Measurements from ENCODE around the gene TRIM50.
"Not testable (repeated sequence)": the region's sequence is repeated elsewhere in the genome, so short reads cannot be mapped to it uniquely, and the experiment has no call there.

TRIM50 gene

DNA sequence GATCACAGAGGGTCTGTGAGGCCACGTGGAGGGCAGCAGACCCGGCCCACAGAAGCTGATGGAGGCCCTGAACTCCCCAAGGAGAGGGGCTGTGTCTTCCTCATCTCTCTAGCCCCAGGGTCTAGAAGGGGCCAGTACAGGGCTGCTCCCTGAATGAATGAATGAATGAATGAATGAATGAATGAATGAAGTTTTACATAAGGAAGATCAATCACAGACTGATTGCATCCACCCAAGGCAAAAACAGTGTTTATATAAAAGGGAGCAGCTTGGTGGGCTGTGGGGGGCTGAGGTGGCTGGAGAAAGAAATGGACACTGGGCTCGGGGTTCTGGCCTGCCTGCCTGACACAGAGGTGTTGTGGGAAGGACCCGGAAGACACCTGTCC is 14.4 kb downstream of the TRIM50 start:
- no peak for DNase-seq (ENCODE audit: low read depth)

DNA sequence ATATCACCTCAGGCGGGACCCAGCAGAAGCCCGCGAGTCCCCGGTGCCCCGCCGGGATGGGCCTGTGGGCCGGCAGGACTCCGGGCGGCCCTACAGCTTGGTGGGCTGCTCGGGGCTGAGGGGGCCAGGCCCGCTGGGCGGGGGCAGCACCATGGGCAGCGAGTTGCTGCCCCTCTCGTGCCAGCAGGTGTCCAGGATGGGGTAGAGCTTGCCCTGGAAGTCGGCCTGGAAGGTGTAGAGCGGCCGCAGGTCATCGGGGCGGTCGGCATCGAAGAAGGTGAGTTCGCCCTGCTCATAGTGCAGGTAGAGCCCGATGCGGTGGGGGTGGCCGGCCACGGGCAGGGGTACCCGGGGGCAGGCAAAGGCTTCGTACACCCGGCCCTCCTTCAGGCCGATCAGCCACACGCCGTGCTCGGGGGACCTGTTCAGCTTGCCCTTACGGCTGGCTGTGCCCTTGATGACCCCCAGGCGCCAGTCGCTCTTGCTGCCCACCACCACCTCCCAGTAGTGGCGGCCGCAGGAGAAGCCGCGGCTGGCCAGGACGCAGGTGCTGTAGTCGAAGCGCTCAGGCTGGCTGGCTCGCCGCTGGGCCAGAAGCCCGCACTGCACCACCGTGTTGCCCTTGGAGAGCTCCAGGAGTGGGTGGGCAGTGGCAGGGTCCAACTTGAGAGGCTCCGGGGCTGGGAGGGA is 14.9 kb downstream of the TRIM50 start:
- DNase-seq (ENCODE audit: low read depth) = no peak

DNA sequence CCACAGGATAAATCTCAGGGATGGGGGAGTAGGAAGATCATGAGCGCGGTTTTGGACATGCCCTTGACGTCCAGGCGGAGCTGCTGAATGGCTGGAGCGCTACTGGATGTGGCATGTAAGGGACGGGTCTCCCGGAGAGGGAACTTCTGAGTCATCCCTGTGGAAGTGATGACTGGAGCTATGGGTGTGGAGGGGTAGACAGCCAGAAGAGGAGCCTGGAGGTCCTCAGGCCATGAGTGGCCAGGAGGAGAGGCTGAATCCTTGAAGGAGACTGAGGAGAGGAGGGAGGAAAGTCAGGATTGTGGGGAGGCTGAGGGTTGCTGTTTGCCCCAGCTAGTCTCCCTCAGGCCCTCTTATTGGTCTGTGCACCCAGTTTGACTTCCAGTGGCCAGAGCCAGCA is 16.5 kb downstream of the TRIM50 start:
- not testable (repeated sequence) for DNase-seq (ENCODE audit: low read depth)

DNA sequence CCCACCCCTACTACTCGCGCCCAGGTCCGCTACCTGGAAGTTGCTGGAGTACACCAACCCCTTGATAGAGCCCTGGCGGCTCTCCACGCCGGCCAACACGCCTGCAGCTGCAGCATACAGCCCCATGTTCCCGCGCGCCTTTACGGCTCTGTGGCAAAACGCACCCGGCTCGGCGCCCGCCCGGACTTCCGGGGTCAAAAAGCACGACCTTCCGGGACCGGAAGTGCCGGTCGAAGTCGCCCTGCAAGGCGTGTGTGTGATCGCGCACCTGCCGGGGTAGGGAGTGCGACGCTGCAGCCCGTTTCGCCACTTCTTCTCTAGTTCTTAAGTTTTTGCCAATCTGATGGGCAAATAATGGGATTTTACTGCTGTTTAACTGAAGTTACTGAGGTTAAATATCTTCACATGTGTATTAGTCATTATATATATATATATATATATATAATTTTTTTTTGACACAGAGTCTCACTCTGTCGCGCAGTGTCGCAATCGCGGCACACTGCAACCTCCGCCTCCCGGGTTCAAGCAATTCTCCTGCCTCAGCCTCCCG is 19.1 kb downstream of the TRIM50 start, which contains the start of gene NSUN5:
Gene NSUN5 (minus strand): TSS at position 162 of the 550 bp plus-strand sequence. CDS start 36 bp downstream, at position 126.
- peak; percentile 62 for DNase-seq (ENCODE audit: low read depth)

DNA sequence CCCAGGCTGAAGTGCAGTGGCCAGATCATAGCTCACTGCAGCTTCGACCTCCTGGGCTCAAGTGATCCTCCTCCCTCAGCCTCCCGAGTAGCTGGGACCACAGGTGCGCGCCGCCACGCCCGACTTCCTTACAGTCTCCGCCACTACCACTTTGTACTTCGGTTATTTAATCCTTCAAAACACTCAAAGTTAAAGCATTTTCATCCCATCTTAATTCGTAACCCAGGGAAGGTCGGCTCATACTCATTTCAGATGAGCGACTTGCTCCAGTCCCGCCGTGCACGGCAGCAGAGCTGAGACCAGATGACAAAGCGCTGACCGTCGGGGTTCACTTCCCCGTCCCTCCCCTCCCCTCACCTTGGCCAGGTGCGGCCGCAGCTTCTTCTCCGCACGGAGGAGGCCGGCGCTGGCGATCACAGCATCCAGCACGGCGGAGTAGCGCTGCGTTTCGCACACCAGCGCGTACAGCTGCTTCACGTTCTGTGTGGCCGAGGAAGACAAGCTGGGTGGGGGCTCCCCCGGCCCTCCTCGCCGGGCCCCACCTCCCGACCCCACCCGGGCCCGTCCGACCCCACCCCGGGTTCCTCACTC is 19.7 kb downstream of the TRIM50 start:
- DNase-seq (ENCODE audit: low read depth) = no peak

DNA sequence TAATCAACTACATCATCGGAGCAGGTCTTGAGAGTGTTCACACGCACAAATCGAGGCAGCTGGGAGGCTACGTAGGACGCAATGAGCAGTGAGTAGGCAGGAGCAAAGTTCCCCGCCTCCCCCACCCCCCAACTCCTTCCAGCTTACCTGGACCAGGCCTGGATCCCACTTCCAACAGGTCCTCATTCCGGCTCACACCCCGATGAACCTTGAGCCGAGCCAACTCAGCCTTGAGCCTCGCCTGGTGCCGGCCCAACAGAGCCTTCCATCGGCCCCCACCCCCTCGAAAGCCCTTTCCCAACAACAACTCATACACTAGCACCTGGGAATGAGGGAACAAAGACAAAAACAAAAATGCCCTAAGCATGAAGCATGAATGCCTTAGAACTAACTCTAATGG is 20.4 kb downstream of the TRIM50 start:
- no peak for DNase-seq (ENCODE audit: low read depth)

DNA sequence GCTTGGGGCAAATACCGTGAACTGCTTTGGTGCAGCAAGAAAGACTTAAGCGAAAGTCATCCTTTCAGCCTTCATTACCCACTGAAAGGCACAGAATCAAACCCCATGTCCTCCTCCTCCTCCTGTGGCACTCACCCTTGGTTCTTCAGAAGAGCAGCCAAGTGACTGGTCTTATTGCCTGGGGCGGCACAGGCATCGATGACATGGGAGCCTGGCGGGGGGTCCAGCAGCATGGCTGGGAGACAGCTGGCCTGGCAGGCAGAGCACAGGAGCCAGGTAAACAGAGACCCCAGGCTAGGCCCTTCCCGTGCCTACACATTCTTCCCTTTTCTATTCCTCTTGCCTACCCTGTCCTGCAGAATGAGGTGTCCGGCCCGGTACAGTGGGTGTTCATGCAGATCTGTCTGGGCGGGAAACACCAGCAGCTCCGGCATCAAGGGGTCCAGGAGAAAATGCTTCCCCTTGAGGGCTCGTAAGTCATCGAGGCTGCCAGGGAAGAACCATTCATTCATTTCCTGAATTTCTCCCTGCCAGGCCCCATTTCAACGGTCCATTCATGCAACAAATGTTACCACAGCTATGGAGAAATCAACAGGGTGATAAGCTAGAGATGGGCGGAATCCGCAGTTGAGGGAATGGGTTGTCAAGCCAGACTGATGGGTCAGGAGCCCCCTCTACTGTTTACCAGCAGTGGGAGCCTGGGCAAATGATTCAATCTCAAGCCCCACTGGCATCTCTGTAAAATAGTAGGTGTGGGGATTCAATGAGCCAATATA is 23.1 kb downstream of the TRIM50 start:
- DNase-seq (ENCODE audit: low read depth) = not testable (repeated sequence)

DNA sequence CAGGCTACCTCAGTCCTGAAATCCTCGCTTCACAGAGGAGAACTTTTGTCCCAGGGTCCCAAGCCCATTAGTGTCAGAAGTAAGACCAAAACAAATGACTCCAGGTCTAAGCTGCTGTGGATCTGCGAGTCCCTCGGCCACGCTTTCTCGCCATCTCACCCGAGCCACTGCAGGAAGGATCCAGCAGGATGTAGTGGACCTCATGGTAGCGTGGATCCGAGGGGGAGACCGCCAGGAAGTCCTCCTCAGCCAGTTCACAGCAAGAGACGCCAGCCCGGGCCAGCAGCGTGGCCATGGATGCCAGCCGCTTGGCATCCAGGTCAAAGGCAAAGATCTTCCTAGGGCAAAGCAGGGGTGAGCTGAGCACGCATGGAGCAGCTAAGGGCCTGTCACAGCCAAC is 23.8 kb downstream of the TRIM50 start:
- DNase-seq (ENCODE audit: low read depth) = no peak

DNA sequence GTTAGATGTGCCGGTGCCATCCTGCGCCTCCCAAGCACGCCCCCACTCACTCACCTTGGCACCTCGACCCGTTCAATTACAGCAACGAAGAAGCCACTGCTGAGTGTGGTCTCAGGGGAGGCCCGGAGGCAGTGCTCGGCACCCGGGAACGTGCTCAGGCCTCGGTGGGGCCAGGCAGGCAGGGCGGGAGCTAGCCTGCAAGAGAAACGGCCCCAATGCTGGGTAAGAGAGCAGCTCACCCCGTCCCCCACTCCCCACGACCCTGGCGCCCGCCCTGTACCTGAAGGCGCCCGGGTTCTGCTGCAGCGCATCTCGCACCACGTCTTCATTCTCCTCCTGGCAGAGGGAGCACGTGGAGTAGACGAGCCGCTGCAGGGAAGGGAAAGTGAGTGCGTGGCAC is 24.3 kb downstream of the TRIM50 start:
- no peak for DNase-seq (ENCODE audit: low read depth)

DNA sequence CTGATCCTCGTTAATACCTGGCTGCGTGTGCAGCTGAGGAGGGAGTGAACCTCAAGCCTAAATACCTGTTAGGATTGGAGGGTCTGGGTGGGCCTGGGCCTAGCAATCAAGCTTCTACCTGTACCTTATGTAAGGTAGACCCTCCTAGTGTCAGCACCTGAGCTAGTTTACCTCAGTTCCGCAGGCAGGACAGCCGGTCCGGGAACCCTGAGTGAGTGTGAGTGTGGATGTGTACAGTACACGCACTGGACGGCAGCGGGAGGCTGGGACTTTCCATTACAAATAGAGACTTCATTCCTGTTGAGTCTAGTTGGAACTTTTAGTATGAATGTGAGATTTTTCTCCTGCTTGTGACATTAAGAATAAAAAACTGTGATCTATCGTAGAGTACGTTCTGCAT is 25.0 kb downstream of the TRIM50 start:
- DNase-seq (ENCODE audit: low read depth) = not testable (repeated sequence)

DNA sequence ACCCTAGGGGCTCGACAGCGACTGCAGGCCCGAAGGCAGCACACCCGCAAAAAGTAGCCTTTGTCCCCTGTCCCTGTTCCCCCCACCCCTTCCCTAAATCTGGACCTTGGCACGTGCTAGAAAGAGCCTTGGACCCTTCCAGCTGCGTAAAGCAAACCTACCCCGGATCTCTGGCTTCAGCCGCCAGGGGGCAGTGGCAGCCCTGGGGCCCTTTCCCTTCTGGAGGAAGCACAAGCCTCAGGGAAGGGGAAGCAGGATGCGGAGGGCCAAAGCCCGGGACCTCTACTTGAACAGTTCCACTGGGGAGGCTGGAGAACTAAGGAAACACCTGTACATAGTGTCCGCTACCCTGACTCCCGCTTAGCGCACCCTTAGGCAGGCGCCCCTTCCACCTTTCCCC is 26.8 kb downstream of the TRIM50 start:
- not testable (repeated sequence) for DNase-seq (ENCODE audit: low read depth)

DNA sequence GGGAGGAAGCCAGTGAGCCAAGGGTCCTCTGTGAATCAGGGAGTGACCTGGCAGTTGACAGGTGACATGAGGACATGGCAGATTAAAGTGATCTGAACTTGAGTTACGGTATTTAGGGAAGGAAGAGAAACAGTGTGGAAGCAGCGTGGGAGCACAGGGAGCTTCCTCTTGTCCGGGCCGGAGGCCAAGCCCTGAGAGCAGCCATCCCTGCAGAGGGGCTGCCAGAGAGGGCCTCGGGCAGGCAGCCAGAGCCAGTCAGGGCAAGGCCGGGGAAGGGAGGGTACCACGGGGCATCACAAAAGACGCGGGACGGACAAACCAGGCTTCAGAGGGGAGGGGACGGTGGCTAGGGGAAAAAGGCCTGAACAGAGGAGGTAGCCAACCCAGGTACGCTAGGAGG is 28.1 kb downstream of the TRIM50 start:
- not testable (repeated sequence) for DNase-seq (ENCODE audit: low read depth)

DNA sequence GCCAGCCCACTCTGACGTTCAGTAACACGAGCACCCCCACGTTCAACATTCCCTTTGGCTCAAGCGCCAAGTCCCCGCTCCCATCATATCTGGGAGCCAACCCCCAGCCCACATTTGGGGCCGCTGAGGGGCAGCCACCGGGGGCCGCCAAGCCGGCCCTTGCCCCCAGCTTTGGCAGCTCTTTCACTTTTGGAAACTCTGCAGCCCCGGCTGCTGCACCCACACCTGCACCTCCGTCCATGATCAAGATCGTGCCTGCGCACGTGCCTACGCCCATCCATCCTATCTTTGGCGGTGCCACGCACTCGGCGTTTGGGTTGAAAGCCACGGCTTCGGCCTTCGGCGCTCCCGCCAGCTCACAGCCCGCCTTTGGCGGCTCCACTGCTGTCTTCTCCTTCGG is 30.2 kb downstream of the TRIM50 start:
- not testable (repeated sequence) for DNase-seq (ENCODE audit: low read depth)

DNA sequence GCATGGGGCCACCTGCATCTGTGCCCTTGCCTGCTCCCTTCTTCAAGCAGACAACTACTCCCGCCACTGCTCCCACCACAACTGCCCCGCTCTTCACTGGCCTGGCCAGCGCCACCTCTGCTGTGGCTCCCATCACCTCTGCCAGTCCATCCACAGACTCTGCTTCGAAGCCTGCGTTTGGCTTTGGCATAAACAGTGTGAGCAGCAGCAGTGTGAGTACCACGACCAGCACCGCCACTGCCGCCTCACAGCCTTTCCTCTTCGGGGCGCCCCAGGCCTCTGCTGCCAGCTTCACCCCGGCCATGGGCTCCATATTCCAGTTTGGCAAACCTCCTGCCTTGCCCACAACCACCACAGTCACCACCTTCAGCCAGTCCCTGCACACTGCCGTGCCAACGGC is 30.6 kb downstream of the TRIM50 start:
- DNase-seq (ENCODE audit: low read depth) = not testable (repeated sequence)

DNA sequence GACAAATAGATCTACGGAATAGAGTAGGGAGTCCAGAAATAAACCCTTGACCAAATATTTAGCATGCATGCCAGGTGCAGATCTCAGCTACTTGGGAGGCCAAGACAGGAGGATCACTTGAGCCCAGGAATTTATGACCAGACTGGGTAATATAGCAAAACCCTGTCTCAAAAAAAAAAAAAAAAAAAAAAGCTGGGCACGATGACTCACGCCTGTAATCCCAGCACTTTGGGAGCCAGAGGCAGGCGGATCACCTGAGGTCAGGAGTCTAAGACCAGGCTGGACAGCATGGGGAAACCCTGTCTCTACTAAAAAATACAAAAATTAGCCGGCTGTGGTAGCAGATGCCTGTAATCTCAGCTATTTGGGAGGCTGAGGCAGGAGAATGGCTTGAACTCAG is 50.7 kb downstream of the TRIM50 start:
- not testable (repeated sequence) for DNase-seq (ENCODE audit: low read depth)

DNA sequence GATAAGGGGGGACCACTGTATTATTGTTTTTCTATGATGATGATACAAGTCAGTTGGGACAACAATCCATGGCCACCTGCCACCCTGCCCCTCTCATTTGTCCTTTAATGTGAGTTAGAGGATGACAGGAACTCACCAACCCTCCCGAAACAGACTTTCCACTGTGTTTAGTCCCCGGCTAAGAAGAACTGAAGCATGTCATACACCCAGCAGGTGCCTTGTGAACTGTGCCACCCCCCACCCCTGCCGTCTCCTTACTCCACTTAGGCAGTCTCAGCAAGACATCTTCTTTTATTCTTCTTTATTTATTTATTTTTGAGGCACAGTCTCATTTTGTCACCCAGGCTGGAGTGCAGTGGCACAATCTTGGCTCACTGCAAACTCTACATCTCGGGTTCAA is 60.1 kb downstream of the TRIM50 start:
- DNase-seq (ENCODE audit: low read depth) = not testable (repeated sequence)

DNA sequence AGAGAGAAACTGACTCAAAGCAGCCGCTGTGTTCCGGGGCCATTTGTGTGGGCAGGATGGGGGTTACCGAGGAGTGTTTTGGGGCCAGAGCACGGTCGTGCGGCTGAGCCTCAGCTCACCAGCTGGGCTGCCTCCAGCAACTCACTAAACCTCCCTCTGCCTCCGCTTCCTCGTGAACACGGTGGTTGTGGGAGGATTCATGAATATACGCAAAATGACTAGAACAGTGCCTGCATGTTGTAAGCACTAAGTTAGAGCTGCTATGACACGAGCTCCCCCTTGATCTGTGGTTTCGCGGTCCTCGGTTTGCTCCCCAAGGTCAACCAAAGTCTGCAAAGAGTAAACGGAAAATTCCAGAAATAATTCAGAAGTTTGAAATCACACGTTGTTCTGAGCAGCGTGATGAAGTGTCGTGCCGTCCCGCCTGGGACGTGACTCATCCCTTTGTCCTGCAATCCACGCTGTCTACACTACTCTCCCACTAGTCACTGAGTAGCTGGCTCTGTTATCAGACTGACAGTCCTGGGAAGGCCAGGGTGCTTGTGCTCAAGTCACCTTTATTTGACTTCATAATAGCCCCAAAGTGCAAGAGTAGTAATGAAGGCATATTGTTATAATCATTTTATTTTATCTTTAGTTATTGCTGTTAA is 61.0 kb downstream of the TRIM50 start:
- not testable (repeated sequence) for DNase-seq (ENCODE audit: low read depth)

Measured in fibroblast of the conjunctiva (primary cell).